IPS-NIHi7 (cell line): ENCODE results near the gene XNDC1N.
A peak's percentile ranks its signal among the peaks of the same experiment; 100 is the strongest.
"Not testable (repeated sequence)": the region's sequence is repeated elsewhere in the genome, so short reads cannot be mapped to it uniquely, and the experiment has no call there.

Source experiments
- DNase-seq: peaks from one replicate; pipeline ENCODE4 v3.0.0; 2012; ENCODE audit warnings: mixed read lengths; ENCODE audit errors: extremely low spot score

The XNDC1N gene

GRCh38 chr11:71933141-71933933 lies 4.9 kb upstream of the XNDC1N start:
- DNase-seq, result no peak

GRCh38 chr11:71931245-71931602 lies 2.8 kb upstream of the XNDC1N start:
- DNase-seq, result no peak

GRCh38 chr11:71930556-71931244 lies 2.3 kb upstream of the XNDC1N start:
- no peak for DNase-seq

GRCh38 chr11:71929491-71929890 lies 1.1 kb upstream of the XNDC1N start:
- no peak for DNase-seq

GRCh38 chr11:71928737-71929443 lies 496 bp upstream of the XNDC1N start, which contains the start of gene RNF121:
TSS of gene RNF121 (plus strand) at chr11:71929046. CDS start at chr11:71929062, 16 bp downstream.
- peak; percentile 99 for DNase-seq

GRCh38 chr11:71917646-71918140 lies 10.7 kb downstream of the XNDC1N start:
- DNase-seq, result no peak

- DNase-seq, result no peak
Measured at GRCh38 chr11:71914617-71915189, 13.7 kb downstream of the XNDC1N start.

- no peak for DNase-seq
Measured at GRCh38 chr11:71913756-71914526, 14.5 kb downstream of the XNDC1N start.

GRCh38 chr11:71911986-71912340 lies 16.4 kb downstream of the XNDC1N start:
- not testable (repeated sequence) for DNase-seq

- not testable (repeated sequence) for DNase-seq
Measured at GRCh38 chr11:71911321-71911985, 16.9 kb downstream of the XNDC1N start.

- DNase-seq, result not testable (repeated sequence)
Measured at GRCh38 chr11:71910775-71911174, 17.6 kb downstream of the XNDC1N start.

GRCh38 chr11:71908218-71908617 lies 20.2 kb downstream of the XNDC1N start:
- no peak for DNase-seq

- not testable (repeated sequence) for DNase-seq
Measured at GRCh38 chr11:71901137-71901536, 27.3 kb downstream of the XNDC1N start.

GRCh38 chr11:71895961-71896360 lies 32.4 kb downstream of the XNDC1N start:
- DNase-seq, result no peak

GRCh38 chr11:71889181-71889872 lies 39.1 kb downstream of the XNDC1N start:
- DNase-seq, result not testable (repeated sequence)

- DNase-seq, result not testable (repeated sequence)
Measured at GRCh38 chr11:71888335-71889010, 39.9 kb downstream of the XNDC1N start.

- not testable (repeated sequence) for DNase-seq
Measured at GRCh38 chr11:71885806-71886205, 42.6 kb downstream of the XNDC1N start.
